Measurements from ENCODE around the gene ACTC1.

Gene ACTC1

DNA sequence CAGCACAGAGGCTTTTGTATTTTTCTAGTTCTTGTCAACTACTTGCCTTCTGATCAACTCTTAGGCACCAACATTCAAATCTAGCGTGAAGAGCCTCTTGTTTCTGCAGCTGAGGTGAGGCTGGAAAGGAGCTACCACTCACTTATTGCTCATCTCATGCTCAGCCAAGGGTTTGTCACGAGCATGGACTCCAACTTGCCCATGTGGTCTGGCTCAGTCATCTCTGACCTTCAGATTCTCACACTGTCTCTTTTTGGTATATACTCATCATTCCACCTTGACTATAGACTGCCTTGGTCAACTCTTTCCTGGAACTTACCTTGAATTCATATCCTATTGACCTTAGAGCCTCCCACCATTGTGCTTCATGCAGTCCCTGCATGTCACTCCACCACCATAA lies 35.4 kb downstream of the ACTC1 start:
- DNase-seq (ENCODE audit: low read depth in 2 of 2, low spot score in 1 of 2): no peak

DNA sequence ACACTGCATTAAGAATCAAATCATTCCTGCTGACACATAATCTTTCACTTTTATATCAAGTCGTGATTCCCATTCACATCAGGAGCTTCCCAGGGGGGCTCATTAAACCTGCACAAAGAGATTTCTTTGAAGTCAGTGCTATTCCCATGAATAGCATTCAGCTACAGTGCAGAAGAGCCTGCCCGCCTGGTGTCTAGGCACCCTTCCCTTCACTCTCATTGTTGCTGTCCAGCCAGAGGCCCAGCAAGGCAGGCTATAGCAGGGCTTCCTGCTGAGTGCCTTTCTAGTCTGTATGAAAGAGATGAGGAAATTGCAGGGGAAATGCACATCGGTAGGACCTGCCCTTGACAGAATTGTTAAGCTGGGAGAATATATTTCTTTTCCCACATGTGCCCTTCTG lies 36.0 kb downstream of the ACTC1 start:
- DNase-seq (ENCODE audit: low read depth in 2 of 2, low spot score in 1 of 2): no peak

DNA sequence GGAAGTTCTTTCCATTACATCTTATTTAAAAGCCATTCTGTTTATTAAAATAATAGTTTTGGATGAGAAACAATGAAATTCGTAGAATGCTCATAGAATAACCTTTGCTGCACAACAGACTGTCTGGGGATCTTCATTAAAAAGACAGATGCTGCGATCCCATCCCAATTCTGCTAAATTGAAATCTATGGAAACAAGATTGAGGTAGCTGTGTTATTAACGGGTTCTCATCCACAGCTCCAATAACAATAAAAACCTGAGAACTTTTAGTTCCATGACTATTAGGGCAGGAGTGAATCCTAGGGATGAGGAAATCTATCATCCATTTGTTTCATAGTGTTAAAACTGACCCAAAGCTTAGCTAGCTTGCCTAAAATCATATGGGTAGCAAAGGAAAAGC lies 38.1 kb downstream of the ACTC1 start:
- no peak for DNase-seq (ENCODE audit: low read depth in 2 of 2, low spot score in 1 of 2)

DNA sequence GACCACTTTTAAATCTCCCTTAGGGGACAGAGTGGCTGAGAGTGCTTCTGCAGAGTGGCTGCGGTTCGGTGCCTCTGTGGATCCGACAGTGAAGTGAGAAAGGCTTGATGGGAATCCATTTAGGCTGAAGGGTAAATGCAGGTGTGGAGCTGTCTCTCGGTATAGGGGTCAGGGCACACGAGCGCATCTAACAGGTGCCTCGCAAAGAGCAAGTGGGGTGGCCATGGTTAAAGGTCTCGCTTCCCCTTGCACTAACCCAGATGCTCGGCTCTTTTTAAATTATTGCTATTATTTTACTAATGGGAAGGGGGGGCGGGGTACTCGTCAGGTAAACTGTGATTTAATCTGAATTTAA lies 40.0 kb downstream of the ACTC1 start:
- no peak for DNase-seq (ENCODE audit: low read depth in 2 of 2, low spot score in 1 of 2)

DNA sequence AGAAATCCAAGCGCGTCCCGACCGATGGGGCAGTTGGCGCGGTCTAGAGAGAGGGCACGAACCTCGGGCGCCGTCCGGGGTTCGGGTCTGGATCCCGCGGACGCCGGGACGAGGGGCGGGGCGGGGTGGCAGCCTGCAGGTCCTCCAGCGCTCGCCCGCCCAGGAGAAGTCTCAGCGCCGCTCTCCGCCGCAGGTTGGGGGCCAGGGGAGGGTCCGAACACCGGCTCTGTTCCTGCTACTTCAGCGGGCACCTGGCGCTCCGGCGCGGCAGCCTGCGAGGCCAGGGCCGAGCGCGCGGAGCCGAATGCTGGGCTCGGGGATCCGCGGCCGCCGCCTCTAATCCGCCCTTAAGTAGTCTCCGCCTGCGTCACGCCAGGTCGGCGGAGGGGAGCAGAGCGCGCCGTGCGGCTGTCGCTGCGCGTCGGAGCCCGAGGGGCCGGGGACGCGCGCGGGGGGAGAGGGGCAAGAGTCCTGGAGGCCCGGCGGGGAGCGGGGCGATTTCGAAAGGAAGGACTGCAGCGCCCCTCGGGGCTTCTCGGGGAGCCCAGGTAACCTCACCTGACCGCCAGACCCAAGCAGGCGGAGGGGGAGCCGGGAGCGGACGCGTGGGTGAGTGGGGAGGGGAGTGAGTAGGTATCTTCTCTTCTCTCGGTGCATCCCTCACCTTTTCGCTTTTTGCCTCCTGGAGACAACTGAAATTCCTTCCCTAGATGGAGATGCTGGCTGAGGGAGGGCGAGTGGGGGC lies 40.5 kb downstream of the ACTC1 start, which contains the start of gene GJD2:
Gene GJD2 (minus strand): TSS at position 325 of the 745 bp plus-strand sequence. CDS start 510 bp downstream, outside the sequence.
- no peak for DNase-seq (ENCODE audit: low read depth in 2 of 2, low spot score in 1 of 2)

DNA sequence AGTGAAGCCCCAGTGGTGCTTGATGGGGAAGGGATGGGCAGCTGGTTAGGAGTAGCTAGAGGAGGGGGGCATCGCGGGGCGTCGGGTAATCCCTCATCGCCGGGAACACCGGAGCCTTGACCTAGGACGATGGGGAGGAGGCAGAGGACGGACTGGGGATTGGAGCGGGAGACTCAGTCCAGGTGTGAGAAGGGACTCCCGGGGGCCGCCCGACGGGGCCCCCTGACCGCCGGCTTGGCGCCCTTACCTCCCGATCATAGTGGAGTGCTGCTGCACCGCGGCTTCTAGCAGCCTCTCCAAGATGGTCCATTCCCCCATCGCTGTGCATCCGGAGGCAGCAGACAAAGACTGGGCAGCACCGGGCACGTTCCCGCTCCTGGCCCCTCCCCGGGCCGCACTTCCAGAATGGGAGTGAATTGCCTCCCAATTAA lies 41.2 kb downstream of the ACTC1 start:
- DNase-seq (ENCODE audit: low read depth in 2 of 2, low spot score in 1 of 2): no peak

DNA sequence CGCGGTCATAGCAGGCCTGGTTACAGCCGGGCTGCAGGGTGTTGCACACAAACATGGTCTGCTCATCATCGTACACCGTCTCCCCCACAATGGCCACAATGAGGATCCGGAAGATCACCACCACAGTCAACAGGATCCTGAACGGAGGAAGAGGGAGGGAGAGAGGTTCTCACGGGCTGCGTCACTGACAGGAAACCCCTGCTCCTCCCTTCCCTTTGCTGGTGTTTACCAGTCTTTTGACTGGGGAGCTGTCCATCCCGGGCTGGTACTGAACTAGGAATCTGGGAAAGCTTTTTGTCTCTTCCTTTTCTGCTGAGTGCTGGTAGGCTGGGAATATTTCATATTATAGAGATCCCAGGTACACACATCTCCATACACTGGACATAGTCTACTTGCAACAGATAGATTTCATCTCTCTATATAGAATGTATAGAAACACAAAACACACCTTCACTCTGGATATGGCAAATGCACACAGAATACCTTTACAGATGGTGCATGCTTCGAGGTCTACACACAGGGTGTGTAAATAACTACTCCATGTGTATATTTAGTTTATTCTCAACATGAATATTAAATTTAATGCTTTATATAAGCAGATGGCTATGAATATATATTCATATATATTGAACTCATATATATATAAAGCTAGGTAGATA lies 42.0 kb downstream of the ACTC1 start:
- DNase-seq (ENCODE audit: low read depth in 2 of 2, low spot score in 1 of 2): no peak

DNA sequence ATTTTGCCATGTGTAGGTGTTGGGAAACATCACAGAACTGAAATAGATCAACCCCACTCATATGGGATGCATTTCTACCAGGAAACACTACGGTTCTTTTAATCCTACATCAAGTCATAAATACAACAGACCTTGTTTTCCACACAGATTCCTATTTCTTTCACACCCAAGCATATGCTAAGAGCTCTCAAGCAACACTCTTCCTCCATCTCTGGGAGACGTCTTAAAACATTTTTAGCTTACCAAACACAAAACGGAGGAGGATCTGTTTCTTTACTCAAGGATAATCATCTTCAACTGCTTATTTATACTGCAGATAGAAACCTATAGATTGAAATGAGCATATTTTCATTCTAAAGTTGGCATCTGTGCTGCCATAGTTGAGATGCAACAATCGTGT lies 45.7 kb downstream of the ACTC1 start:
- DNase-seq (ENCODE audit: low read depth in 2 of 2, low spot score in 1 of 2): no peak
